Hematopoietic multipotent progenitor cell treated with erythropoietin and hydrocortisone succinate and interleukin-3 and kit ligand, for 15 days (in vitro differentiated cells): ENCODE measurements around the gene PPP2R1B.
"Not testable (repeated sequence)": the region's sequence is repeated elsewhere in the genome, so short reads cannot be mapped to it uniquely, and the experiment has no call there.

Source experiments
- DNase-seq: peaks from one replicate; pipeline ENCODE4 v3.0.0-alpha.2; 2015; ENCODE audit warnings: low spot score

PPP2R1B gene

GRCh38 chr11:111726301-111726713, 39.9 kb downstream of the PPP2R1B start:
- DNase-seq, result no peak

DNA sequence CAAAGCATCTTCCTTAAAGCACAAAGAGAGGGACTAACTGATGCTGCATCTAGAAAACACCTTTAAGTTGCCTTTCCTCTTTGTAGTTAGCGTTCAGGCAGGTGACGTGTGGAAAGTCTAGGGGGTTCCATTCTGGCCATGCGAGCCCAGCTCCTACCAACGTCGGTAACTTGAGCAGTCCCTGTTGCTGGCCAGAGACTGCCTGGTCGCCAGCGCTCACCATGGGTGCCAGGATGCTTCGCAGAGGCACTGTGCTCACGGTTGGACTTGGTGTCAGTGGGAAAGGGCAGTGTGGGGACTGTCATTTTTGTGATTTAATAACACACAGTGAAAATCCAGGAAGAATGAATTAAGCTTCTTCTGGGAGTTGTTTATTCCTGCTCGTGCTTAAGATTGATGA, 40.6 kb downstream of the PPP2R1B start:
- no peak for DNase-seq

DNA sequence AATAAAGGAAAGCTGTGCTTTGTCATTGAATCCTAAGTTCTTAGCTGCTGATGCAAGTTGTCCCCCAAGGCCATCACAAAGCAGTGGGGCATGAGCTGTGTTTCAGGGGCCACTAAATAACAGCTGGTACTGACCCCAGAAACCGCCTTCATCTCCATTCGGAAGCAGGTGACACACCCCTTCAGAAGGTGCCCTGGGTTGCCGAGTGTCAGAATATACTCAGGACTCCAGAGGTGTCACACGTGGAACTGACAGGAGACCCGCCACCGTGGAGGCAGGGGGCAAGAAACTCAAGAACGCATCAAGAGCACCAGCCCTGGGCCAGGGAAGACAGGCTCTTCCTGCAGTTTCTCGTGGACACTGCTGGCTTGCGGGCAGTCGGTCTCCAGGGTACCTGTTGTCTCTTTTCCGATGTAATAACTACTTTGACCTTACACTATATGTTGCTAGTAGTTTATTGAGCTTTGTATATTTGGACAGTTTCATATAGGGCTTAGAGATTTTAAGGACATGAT, 41.5 kb downstream of the PPP2R1B start:
- DNase-seq, result no peak

- no peak for DNase-seq
Measured at GRCh38 chr11:111723595-111723994, 42.6 kb downstream of the PPP2R1B start.

GRCh38 chr11:111722501-111722900, 43.7 kb downstream of the PPP2R1B start:
- DNase-seq, result no peak

DNA sequence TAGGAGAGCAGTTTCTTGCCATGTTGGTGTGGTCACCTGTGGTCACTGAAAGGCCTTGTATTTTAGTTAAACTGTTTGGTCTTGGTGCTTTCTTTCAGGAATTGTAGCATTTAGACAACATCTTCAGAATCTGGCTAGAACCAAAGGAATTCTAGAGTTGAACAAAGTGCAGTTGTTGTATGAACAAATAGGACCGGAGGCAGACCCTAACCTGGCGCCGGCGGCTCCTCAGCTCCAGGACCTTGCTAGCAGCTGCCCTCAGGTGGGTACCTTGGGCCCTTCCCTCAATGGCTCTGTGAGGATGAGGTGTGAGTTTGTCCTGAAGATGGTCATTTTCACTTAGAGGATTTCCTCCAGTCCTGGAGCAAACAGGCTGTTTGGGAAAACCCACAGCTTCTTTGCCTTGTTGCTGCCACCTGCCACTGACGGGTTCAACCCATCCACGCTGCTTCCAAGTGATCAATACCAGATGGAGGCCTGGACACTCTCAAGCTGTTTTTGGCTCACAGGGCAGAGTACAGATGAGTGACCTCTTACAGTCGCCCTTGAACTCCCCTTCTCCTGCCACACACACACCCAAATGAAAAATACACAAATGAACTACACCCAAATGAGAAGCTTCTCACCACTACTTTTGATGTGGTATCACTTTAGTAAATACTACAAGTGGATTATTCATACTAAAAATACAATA, 45.2 kb downstream of the PPP2R1B start:
- no peak for DNase-seq

GRCh38 chr11:111719379-111719778, 46.8 kb downstream of the PPP2R1B start:
- DNase-seq, result no peak

DNA sequence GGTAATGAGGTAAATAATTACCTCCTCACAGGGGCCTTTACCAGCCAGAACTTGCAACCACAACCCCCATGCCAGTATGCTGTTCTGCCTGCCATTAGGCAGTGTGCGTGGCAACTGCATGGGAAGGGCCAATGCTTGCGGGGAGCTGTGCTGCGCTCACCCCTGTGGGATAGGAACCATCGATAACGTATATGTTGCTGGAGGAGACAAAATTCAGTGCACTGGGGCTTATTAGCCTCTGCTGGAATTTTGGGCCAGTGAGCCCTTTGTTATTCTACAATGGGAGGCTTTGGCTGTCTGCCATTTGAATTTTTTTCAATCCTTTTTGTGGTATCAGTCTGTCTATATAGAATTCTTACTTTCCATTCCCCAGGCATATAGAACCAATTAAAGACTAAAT, 47.3 kb downstream of the PPP2R1B start:
- DNase-seq, result no peak

- DNase-seq, result no peak
Measured at GRCh38 chr11:111718436-111718835, 47.8 kb downstream of the PPP2R1B start.

- DNase-seq, result not testable (repeated sequence)
Measured at GRCh38 chr11:111717660-111718059, 48.5 kb downstream of the PPP2R1B start.

- no peak for DNase-seq
Measured at GRCh38 chr11:111715142-111715816, 50.9 kb downstream of the PPP2R1B start.

- DNase-seq, result no peak
Measured at GRCh38 chr11:111714522-111714921, 51.7 kb downstream of the PPP2R1B start.

GRCh38 chr11:111707691-111708067, 58.5 kb downstream of the PPP2R1B start:
- no peak for DNase-seq

DNA sequence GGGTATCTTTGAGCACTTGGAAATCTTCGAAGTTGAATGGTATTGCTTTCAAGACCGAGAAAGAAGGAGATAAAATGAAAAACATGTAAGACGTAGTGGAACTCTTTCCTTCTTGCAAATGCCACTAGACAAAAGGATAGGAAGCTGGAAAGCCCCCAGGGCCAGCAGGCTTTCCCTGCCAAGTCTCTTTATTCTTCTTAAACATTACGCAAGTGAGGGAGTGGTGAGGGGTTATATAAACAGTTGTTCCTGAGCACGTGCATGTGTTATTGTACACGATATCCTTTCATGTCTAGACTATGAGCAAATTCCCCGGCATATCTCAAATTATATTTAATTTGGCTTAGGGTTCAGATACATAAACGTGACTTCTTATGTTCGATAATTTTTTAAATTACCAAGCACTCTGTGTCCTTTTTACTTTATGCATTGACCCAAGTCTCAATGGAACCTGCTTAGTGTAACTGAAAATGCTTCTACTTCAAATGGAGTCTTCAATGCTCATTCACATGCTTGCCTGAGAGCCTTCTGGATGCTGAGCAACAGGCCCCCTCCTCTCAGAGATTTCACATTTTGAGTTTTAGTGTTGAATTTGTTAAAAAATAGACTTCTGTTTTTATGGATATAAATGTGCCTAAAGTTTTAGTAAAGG, 59.0 kb downstream of the PPP2R1B start:
- DNase-seq, result no peak

DNA sequence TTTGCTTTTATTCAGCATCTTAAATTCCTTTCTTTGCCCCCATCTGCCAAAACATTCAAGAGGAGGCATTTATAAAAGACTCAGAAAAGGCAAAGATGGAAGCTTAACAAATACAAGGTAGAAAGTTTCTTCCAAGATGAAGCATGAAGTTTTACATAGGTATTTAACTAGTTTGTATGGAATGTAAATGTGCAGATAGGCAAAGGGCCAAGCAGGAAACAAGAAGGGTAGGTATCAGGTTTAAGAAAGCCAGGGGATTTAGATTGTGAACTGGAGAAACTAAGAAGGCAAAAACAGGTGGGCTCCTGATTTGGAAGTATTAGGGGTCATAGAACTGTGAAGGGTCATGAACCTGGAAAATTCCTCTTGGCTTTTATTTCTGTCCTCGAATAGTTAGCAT, 62.6 kb downstream of the PPP2R1B start:
- DNase-seq, result no peak

DNA sequence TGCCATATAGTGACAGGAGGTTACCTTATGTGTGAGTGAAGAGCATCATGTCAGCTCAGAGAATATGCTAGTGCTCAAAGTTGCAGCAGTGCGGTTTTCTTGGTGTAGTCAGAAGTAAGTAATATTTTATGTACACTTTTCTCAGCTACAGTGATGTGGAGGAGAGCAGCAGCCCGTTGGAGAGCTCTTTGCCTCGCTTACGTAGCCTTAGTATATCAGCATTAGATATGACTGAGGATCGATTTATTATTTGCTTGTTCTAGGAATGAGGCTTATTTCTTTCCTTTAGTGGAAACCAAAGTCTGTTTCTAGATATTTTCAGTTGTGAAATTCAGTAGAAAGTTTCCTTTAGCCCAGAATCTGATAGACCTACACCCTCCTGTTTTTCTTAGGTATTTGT, 63.6 kb downstream of the PPP2R1B start:
- DNase-seq, result no peak

GRCh38 chr11:111700162-111700561, 66.0 kb downstream of the PPP2R1B start:
- peak; percentile 42 for DNase-seq

GRCh38 chr11:111699579-111700156, 66.5 kb downstream of the PPP2R1B start:
- DNase-seq, result peak; percentile 52

DNA sequence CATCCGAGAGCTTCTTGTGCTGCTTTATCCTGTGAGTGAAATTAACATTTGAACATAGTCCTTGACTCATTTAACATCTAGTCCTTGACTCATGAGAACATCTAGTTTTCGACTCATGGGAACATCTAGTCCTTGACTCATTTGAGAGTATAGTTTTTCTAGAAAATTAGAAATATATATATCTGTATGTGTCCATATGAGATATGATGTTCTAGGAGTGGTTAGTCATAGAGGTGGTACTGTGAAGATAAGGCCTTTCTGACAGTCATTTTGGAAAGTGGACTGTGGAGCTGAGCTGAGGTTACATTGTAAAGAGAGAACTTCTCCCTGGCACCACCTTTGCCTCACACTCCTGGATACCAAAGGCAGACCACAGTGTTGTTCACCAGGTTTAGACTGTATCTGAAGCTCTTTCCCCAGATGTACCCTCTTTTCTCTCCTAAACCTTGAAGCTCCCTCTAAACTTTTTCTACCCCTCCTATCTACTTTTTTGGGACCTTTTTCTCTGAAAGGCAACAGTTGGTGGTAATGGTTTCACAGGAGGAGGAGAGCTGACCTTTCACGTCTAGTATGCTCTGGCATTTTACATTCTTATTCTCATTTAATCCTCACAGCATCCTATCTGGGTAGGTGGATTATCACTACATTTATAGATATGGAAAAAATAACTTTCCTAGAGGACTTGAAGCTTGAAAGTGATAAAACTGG, 67.2 kb downstream of the PPP2R1B start:
- peak; percentile 91 for DNase-seq

GRCh38 chr11:111697933-111698371, 68.2 kb downstream of the PPP2R1B start:
- peak; percentile 38 for DNase-seq

- no peak for DNase-seq
Measured at GRCh38 chr11:111696556-111696955, 69.6 kb downstream of the PPP2R1B start.

- DNase-seq, result no peak
Measured at GRCh38 chr11:111694851-111695250, 71.3 kb downstream of the PPP2R1B start.
